Thyroid gland (tissue), 4 donors: ENCODE measurements around the gene CCDC195.

Source experiments
- POLR2A ChIP-seq, 2 donors: fragments of 450-650 bp; IDR thresholded peaks; one replicate each; pipeline ENCODE4 v1.6.1; 2017; ENCODE audit warnings: antibody characterized with exemption in 2 of 2, mild to moderate bottlenecking in 2 of 2, moderate library complexity in 1 of 2
- TF ChIP-seq, protein P1 (sequence below), 6 experiments: fragments of 200-600 bp in 3 of 6; fragments of 450-650 bp in 3 of 6; sonication (generic) in 3 of 6; IDR thresholded peaks; one replicate each; pipeline ENCODE4 v1.5.1; 2016 to 2019; ENCODE audit warnings: antibody characterized with exemption in 6 of 6, mild to moderate bottlenecking in 2 of 6, inconsistent platforms in 1 of 6, moderate library complexity in 1 of 6

DNA sequence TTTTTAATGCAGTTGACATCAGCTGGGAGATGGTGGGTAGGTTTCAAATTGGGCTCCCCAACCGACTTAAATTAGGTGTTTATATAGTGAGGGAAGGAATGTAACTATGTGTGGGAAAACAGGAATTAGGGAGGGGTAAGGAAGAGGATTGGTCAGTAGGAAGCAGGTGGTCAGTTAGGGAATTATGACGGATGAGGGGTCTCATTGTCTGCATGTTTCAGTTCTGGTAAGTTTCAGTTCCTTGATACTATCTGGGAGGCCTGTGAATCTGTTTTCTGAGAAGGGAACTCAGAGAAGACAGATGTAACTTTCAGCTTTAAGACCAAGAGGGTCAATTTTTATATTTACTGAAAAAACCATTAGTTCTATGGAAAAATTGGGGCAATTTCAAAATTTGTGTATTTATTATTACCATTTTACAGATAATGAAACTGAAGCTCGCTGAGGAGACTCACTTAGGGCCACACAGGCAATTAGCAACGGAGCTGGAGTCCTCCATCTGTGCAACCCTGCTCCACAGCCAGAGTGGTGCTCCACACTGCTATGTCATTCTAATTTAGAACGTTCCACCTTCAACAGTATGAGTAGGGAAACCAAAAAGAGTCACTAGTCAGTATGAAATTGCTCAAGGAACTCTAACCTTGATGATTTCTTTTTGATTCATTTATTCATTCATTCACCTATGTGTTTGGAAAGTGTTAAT lies 36.0 kb upstream of the CCDC195 start:
- TF ChIP-seq, protein P1, sequence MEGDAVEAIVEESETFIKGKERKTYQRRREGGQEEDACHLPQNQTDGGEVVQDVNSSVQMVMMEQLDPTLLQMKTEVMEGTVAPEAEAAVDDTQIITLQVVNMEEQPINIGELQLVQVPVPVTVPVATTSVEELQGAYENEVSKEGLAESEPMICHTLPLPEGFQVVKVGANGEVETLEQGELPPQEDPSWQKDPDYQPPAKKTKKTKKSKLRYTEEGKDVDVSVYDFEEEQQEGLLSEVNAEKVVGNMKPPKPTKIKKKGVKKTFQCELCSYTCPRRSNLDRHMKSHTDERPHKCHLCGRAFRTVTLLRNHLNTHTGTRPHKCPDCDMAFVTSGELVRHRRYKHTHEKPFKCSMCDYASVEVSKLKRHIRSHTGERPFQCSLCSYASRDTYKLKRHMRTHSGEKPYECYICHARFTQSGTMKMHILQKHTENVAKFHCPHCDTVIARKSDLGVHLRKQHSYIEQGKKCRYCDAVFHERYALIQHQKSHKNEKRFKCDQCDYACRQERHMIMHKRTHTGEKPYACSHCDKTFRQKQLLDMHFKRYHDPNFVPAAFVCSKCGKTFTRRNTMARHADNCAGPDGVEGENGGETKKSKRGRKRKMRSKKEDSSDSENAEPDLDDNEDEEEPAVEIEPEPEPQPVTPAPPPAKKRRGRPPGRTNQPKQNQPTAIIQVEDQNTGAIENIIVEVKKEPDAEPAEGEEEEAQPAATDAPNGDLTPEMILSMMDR (IDR thresholded peaks at IDR 0.05) = no peak
- TF ChIP-seq POLR2A (IDR thresholded peaks at IDR 0.05) = no peak
